T follicular helper cell (primary cell): ENCODE data around the gene PSTPIP2.
"Not testable (repeated sequence)": the region's sequence is repeated elsewhere in the genome, so short reads cannot be mapped to it uniquely, and the experiment has no call there.

Source experiments
- DNase-seq: peaks from one replicate; pipeline ENCODE4 v3.0.0-alpha.2; 2020; ENCODE audit warnings: low read depth

The PSTPIP2 gene

GRCh38 chr18:46069524-46069923 is 2.5 kb downstream of the PSTPIP2 start:
- no peak for DNase-seq

- DNase-seq, result no peak
Measured at GRCh38 chr18:46068763-46069162, 3.3 kb downstream of the PSTPIP2 start.

- no peak for DNase-seq
Measured at GRCh38 chr18:46067438-46068007, 4.5 kb downstream of the PSTPIP2 start.

- DNase-seq, result no peak
Measured at GRCh38 chr18:46062781-46063180, 9.3 kb downstream of the PSTPIP2 start.

- DNase-seq, result no peak
Measured at GRCh38 chr18:46061796-46062195, 10.3 kb downstream of the PSTPIP2 start.

GRCh38 chr18:46061387-46061786 is 10.7 kb downstream of the PSTPIP2 start:
- no peak for DNase-seq

- DNase-seq, result no peak
Measured at GRCh38 chr18:46060359-46060841, 11.7 kb downstream of the PSTPIP2 start.

- DNase-seq, result no peak
Measured at GRCh38 chr18:46055838-46056230, 16.2 kb downstream of the PSTPIP2 start.

- DNase-seq, result no peak
Measured at GRCh38 chr18:46054956-46055837, 16.9 kb downstream of the PSTPIP2 start.

GRCh38 chr18:46053368-46054095 is 18.5 kb downstream of the PSTPIP2 start:
- DNase-seq, result no peak

- no peak for DNase-seq
Measured at GRCh38 chr18:46051731-46052461, 20.2 kb downstream of the PSTPIP2 start.

GRCh38 chr18:46050268-46050667 is 21.8 kb downstream of the PSTPIP2 start:
- DNase-seq, result no peak

- no peak for DNase-seq
Measured at GRCh38 chr18:46048641-46049040, 23.4 kb downstream of the PSTPIP2 start.

- DNase-seq, result not testable (repeated sequence)
Measured at GRCh38 chr18:46047369-46047768, 24.7 kb downstream of the PSTPIP2 start.

- no peak for DNase-seq
Measured at GRCh38 chr18:46046688-46047087, 25.4 kb downstream of the PSTPIP2 start.

GRCh38 chr18:46046126-46046525 is 25.9 kb downstream of the PSTPIP2 start:
- DNase-seq, result no peak

GRCh38 chr18:46042571-46043123 is 29.4 kb downstream of the PSTPIP2 start:
- no peak for DNase-seq

- no peak for DNase-seq
Measured at GRCh38 chr18:46040747-46041104, 31.3 kb downstream of the PSTPIP2 start.

- no peak for DNase-seq
Measured at GRCh38 chr18:46040033-46040746, 31.9 kb downstream of the PSTPIP2 start.

- DNase-seq, result no peak
Measured at GRCh38 chr18:46037512-46038305, 34.4 kb downstream of the PSTPIP2 start.
